ENCODE data around the gene PSG3.
"Not testable (repeated sequence)": the region's sequence is repeated elsewhere in the genome, so short reads cannot be mapped to it uniquely, and the experiment has no call there.

- not testable (repeated sequence) for TF ChIP-seq POLR2A (IDR thresholded peaks at IDR 0.05; ENCODE audit: low read length); GATA1 (IDR thresholded peaks at IDR 0.05; ENCODE audit: low read depth, low read length)
These were observed 64.0 kb downstream of the PSG3 start for GRCh38 chr19:42676326-42676725.

Measured in erythroblast (primary cell).